Stimulated activated CD4-positive, alpha-beta T cell treated with anti-CD3 and anti-CD28 coated beads, Interleukin-1b, Interleukin-23, amount 100 ng/mL, for 4 hours (primary cell): ENCODE measurements around the gene ZNF724.
"Not testable (repeated sequence)": the region's sequence is repeated elsewhere in the genome, so short reads cannot be mapped to it uniquely, and the experiment has no call there.

Experiments used
- DNase-seq, 2 donors: peaks; one replicate each; pipeline ENCODE4 v3.0.0-alpha.2; 2020; ENCODE audit warnings: low read depth in 2 of 2

ZNF724 gene

GRCh38 chr19:23249911-23250649 is at the start of gene ZNF724:
TSS of gene ZNF724 (minus strand) at chr19:23250394. CDS start at chr19:23250242, 152 bp downstream.
- DNase-seq, result peak; percentile 73 to 74

DNA sequence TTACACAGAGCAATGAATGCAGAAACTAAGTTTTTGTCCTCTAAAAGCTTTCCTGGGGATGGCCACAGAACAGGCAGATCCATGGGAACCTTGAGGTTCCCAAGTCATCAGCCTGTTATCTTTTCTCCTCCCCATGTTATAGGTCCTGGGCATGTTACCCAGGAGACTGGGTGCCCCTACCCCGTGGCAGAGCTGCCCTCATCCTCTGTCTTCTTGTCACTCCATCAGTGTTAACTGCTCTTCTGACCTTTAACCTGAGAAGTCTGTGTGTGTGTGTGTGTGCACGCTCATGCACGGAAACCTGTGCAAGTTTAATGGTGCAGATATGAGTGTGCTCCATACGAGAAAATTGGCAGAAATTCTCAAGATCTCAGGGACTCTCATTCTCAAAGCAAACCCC is 43.9 kb upstream of the ZNF724 start:
- DNase-seq, result no peak

GRCh38 chr19:23289966-23290365 is 39.8 kb upstream of the ZNF724 start:
- not testable (repeated sequence) for DNase-seq

DNA sequence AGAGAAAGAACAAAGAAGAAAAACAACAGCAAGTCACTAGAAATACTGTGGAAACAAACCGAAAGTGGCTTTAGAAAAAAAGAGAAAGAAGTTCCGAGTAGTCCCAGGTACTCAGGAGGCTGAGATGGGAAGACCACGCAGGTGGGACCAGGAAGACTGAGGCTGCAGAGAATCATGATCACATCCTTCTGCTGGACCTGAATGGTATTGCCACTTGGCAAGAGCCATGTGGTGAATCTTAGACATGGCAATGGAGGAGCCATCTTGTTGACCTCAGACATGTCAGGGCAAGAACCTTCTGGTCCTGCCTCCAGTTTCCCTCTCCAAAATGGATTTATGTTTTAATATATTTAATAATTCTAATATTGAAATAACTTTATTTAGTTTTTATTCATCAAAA is 37.4 kb upstream of the ZNF724 start:
- DNase-seq, result no peak

DNA sequence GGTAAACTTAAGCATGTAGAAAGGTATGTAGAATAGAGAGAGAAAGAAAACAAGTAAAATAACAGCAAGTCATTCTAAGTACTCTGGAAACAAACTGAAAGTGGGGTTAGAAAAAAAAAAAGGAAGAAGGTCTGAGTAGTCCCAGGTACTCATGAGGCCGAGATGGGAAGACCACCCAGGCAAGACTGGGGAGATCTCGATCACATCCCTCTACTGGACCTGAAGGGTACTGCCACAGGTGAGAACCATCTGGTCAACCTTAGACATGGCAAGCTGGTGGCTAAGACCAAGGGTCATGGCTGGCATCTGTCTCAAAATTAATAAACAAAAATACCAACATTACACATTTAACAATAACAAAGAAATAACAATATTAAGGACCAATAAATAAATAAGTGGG is 36.3 kb upstream of the ZNF724 start:
- DNase-seq, result no peak

GRCh38 chr19:23285948-23286347 is 35.8 kb upstream of the ZNF724 start:
- no peak for DNase-seq

GRCh38 chr19:23285326-23285725 is 35.1 kb upstream of the ZNF724 start:
- DNase-seq, result not testable (repeated sequence)

- DNase-seq, result peak; percentile 54 to 55
Observed at GRCh38 chr19:23283925-23284324, 33.7 kb upstream of the ZNF724 start.

GRCh38 chr19:23281663-23282276 is 31.6 kb upstream of the ZNF724 start:
- no peak for DNase-seq

- DNase-seq, result not testable (repeated sequence)
Observed at GRCh38 chr19:23278118-23278517, 27.9 kb upstream of the ZNF724 start.

DNA sequence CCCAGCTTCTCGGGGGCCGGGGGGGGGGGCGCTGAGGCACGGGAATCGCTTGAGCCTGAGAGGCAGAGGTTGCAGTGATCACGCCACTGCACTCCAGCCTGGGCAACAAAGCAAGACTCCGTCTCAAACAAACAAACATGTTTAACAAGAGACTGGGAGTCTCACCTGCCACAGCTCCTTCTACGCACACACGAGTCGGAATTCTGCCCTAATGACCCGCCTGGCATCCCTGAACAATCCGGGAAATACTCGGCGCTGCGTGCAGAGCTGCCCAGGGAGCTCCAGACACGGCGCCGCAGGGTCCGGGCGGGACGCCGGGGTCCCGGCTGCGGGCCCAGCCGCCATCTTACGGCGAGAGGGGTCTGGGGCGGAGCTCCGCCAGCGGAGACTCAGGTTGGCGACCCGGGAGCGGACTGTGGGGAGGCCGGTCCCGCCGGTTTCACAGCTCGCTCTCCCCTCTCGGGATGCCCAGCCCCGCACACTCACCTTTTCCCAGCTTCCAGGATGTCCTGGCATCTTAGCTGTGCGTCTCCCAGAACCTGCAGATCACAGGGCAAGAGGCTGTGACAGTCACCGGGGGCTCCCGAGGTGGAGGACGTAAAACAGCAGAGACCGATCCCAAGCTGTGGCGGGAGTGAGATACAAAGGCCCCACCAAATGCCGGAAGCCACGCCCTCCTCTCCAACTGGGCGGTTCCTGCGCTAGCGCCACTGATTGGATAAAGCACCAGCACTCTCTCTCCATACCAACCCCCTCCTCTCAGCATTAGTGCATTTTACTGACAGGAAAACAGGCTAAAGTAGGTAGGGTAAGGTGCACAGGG is 23.6 kb upstream of the ZNF724 start:
- DNase-seq, result peak; percentile 87 to 92

DNA sequence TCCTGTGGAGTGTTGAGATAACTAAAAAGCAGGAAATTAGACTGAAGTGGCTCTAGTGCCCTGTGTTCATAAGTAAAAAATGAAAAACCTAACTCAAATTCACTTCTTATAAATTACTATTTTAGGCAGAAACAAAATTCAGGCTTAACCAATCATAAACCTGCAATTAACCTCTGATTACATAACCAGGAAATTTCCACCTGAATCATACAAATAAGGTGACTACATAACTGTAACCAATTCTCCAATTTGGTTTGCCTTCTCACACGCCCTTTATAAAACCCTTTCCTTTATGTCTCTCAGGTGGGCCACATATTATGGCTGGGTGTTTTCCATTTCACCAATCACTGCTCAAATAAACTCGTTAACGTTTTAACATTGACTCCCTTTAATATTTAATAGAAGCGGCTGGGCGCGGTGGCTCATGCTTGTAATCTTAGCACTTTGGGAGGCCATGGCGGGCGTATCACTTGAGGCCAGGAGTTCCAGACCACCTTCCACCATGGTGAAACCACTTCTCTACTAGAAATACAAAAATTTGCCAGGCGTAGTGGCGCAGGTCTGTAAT is 22.9 kb upstream of the ZNF724 start:
- DNase-seq, result peak in 1 of 2 donors; percentile 3

DNA sequence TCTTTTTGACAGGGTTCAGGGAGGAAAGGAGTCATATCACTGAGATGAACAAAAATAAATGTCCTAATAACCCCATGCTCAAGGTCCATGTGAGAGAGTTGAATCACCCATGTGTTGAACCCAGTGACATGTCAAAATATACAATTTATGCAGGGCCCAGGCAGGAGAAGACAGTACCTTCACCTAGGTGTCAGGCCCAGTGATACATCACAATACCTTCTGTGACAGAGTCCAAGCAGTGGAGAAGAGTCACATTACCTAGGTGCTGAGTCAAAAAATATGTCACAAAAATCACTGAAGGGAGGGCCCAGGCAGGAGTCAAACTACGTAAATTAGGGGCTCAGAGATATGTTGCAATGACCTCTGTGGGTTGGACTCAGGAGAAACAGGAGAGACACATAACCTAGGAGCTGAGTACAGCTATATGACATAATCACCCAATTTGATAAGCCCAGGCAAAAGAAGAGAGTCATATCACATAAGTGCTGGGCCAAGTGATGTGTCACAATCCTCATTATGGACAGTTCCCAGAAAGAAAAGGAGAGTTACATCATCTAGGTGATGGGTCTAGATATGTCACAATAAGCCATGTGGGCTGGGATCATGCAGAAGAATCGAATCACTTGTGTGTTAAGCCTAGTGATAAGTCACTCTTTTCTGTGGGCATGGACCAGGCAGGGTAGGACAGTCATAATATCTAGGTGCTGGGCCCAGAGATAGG is 13.8 kb upstream of the ZNF724 start:
- no peak for DNase-seq

DNA sequence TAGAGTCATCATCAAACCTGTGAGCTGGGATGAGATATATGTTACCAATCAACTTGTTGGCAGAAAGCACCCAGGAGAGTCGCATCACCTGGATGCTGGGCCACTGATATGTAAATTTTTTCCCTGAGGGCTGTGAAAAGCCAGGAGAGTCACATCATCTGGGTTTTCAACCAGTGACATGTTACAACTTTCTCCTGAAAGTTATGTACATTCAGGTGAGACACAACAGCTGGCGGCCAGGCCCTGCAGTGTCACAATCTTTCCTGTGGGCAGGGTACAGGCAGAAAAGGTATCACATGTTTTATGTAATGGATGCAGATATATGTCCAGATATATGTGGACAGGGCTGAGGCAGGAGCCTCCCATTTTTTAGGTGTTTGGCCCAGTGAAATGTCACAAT is 13.2 kb upstream of the ZNF724 start:
- no peak for DNase-seq

DNA sequence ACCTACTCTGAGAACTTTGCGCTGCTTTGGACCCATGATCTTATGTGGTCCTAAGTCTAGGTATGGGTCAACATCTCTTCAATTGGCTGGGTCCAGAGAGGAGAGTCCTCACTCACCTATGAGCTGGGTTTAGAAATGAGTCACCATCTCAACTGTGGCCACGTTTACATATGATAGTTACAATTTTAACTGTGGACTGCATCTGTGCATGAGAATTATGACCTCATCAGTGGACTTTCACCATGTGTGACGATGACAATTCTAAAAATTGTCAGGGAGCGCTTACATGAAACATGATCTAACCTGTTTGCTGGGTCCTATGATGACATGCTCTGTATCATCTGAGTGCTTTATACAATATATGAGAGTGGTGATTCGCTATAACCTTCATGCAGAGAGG is 12.7 kb upstream of the ZNF724 start:
- no peak for DNase-seq

DNA sequence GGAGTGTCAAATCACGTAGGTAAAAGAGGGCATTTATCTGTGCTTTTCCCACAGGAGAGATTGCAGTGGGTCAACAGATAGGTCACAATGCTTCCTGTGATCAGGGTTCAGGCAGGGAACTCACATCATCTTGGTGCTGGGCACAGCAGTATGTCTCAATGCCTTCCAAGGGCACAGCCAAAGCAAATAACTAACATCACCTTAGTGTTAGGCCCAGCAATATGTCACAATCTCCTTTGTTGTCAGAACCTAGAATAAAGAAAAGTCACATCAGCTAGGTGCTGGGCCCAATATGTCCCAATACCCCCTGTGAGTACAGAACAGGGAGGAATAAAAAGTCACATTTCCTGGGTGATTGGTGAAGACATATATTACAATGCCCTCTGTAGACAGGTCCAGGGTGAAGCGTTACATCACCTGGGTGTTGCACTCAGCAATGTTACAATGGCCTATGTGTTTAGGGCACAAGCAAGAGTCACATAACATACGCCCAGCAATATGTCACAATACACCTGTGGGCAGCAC is 11.4 kb upstream of the ZNF724 start:
- no peak for DNase-seq

DNA sequence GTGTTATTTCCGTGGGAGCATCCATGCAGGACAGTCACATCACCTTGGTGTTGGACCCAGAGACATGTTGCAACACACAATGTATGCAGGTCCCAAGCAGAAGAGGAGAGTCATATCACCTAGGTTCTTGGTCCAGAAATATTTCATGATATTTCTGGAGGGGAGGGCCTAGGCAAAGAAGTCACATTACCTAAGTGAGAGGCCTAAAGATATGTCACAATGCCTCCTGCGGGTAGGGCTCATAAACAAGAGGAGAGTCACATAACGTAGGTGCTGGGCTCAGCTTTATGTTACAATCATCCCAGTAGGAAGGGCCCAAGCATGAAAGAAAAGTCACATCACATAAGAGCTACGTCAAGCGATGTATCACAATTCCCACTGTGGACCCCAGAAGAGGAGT is 10.8 kb upstream of the ZNF724 start:
- no peak for DNase-seq

DNA sequence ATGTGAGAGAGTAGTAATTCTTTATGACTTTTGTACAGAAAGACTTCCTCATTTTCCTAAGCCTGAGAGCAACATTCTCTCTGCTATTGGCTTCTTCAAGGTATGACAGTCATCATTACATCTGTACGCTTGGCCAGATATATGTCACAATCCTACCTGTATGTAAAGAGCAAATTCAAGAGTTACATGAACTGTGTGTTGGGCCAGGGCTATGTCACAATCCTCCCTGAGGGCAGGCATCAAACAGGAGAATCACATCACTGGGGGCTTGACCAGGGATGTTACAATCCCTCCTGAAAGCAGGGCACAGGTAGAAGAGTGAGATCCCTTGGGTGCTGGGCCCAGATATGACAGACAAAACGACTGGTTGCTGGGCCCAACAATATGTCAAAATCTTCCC is 9.8 kb upstream of the ZNF724 start:
- no peak for DNase-seq

- no peak for DNase-seq
Observed at GRCh38 chr19:23255700-23256099, 5.5 kb upstream of the ZNF724 start.

- DNase-seq, result no peak
Observed at GRCh38 chr19:23254141-23254910, 4.1 kb upstream of the ZNF724 start.

GRCh38 chr19:23253256-23253655 is 3.1 kb upstream of the ZNF724 start:
- DNase-seq, result not testable (repeated sequence)
